PC-9 (cell line): ENCODE data around the gene ANXA1. TPM values are rescaled to one million over a fixed set of nuclear protein-coding genes. Genes with fewer than 3 reads are reported as not detected.
A peak's percentile ranks its signal among the peaks of the same experiment; 100 is the strongest.

Source experiments
- BruUV-seq: library from RNA; stranded (reverse); fragments of 400-500 nt; replicated peaks from 2 replicates; lab custom pipeline; 2021; lab: Mats Ljungman, UMichigan
- CTCF ChIA-PET: fragments of 300-600 bp; sonication (Branson Sonifier 250); formaldehyde crosslinking; loops from one replicate; lab custom pipeline; 2022; ENCODE audit warnings: antibody characterized with exemption; lab: Charles Lee
- POLR2A ChIA-PET: fragments of 300-600 bp; sonication (Branson Sonifier 250); formaldehyde crosslinking; loops from one replicate; lab custom pipeline; 2022; ENCODE audit warnings: antibody characterized with exemption; ENCODE audit not compliant: unreplicated experiment; lab: Charles Lee
- DNase-seq, 2 experiments: peaks; one replicate each; pipeline versions ENCODE4 v3.0.0 to v3.0.0-alpha.2; 2015 to 2022; ENCODE audit warnings: mixed read lengths in 1 of 2
- H2AFZ ChIP-seq: fragments of 200-600 bp; sonication (generic); 2 replicates; pipeline ENCODE4 v1.8.1; 2017; ENCODE audit warnings: antibody characterized with exemption
- H3F3A ChIP-seq: fragments of 200-600 bp; sonication (generic); 2 replicates; pipeline ENCODE4 v1.8.1; 2017; ENCODE audit warnings: antibody characterized with exemption, mild to moderate bottlenecking, low read depth; ENCODE audit not compliant: insufficient read depth
- H3K27ac ChIP-seq: fragments of 200-600 bp; sonication (generic); 2 replicates; pipeline ENCODE4 v1.6.1; 2016; ENCODE audit warnings: mixed run types
- H3K27me3 ChIP-seq: fragments of 200-600 bp; sonication (generic); 2 replicates; pipeline ENCODE4 v1.6.1; 2016; ENCODE audit warnings: low read depth, mixed run types; ENCODE audit not compliant: insufficient read depth
- H3K36me3 ChIP-seq: fragments of 200-600 bp; sonication (generic); 2 replicates; pipeline ENCODE4 v1.6.1; 2016; ENCODE audit warnings: low read depth, mixed run types
- H3K4me1 ChIP-seq: fragments of 200-600 bp; sonication (generic); replicated peaks from 2 replicates; pipeline ENCODE4 v1.6.1; 2016; ENCODE audit warnings: mixed run types; ENCODE audit not compliant: insufficient read depth
- H3K4me2 ChIP-seq: fragments of 200-600 bp; sonication (generic); 2 replicates; pipeline ENCODE4 v1.6.1; 2017; ENCODE audit warnings: mixed run types
- H3K4me3 ChIP-seq: fragments of 200-600 bp; sonication (generic); 2 replicates; pipeline ENCODE4 v1.6.1; 2016; ENCODE audit warnings: mixed run types
- H3K79me2 ChIP-seq: fragments of 200-600 bp; sonication (generic); 2 replicates; pipeline ENCODE4 v1.6.1; 2017; ENCODE audit warnings: low read depth, mixed run types
- H3K9me2 ChIP-seq: fragments of 200-600 bp; sonication (generic); 2 replicates; pipeline ENCODE4 v1.8.1; 2017; ENCODE audit warnings: mild to moderate bottlenecking; ENCODE audit not compliant: insufficient read depth
- H3K9me3 ChIP-seq: fragments of 200-600 bp; sonication (generic); 2 replicates; pipeline ENCODE4 v1.8.1; 2016; ENCODE audit warnings: low read depth; ENCODE audit not compliant: insufficient read depth
- H4K20me1 ChIP-seq: fragments of 200-600 bp; sonication (generic); 2 replicates; pipeline ENCODE4 v1.8.1; 2017; ENCODE audit not compliant: insufficient read depth
- EZH2 ChIP-seq: fragments of 200-600 bp; sonication (generic); IDR thresholded peaks from 2 replicates; pipeline ENCODE4 v1.8.0; 2017; ENCODE audit warnings: antibody characterized with exemption, low read depth
- intact Hi-C: fragments of 100-400 bp; cut with micrococcal nuclease; formaldehyde crosslinking; loops from one replicate; pipeline ENCODE4 v1.10.0; 2022; ENCODE audit not compliant: unreplicated experiment
- total RNA-seq: library from RNA; stranded (reverse); gene quantifications from 2 replicates; pipeline ENCODE4 v1.2.3, GENCODE V29; 2021
- TF ChIP-seq, protein P1 (sequence below): fragments of 200-600 bp; sonication (generic); conservative IDR thresholded peaks from 2 replicates; pipeline ENCODE4 v1.6.1; 2017; ENCODE audit warnings: mixed run types, antibody characterized with exemption, mild to moderate bottlenecking, moderate library complexity

Gene ANXA1
- total RNA-seq, 1 experiment from 2014 or later, result 753 TPM

- H3K79me2 ChIP-seq, result no peaks in the 10 kb centered on the region
- CTCF ChIA-PET, result no interaction called here
- DNase-seq, result no peak
- no peaks in the 10 kb centered on the region for H3F3A ChIP-seq
- no peak overlapping the region for H3K27ac ChIP-seq
- peaks cover 3% of the 10 kb centered on the region; the same call in 1 of the 2 replicates for H3K9me3 ChIP-seq
- POLR2A ChIA-PET, result no interaction called here
- no peak overlapping the region for H3K4me3 ChIP-seq
- no peaks in the 10 kb centered on the region for H3K4me1 ChIP-seq
- BruUV-seq, result no TSS peak
- 0 out of 2 replicates have a peak overlapping the region, but pooled peaks have one; percentile 9 for H2AFZ ChIP-seq
- H3K27me3 ChIP-seq, result no peaks in the 10 kb centered on the region
- TF ChIP-seq, protein P1, sequence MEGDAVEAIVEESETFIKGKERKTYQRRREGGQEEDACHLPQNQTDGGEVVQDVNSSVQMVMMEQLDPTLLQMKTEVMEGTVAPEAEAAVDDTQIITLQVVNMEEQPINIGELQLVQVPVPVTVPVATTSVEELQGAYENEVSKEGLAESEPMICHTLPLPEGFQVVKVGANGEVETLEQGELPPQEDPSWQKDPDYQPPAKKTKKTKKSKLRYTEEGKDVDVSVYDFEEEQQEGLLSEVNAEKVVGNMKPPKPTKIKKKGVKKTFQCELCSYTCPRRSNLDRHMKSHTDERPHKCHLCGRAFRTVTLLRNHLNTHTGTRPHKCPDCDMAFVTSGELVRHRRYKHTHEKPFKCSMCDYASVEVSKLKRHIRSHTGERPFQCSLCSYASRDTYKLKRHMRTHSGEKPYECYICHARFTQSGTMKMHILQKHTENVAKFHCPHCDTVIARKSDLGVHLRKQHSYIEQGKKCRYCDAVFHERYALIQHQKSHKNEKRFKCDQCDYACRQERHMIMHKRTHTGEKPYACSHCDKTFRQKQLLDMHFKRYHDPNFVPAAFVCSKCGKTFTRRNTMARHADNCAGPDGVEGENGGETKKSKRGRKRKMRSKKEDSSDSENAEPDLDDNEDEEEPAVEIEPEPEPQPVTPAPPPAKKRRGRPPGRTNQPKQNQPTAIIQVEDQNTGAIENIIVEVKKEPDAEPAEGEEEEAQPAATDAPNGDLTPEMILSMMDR, result no peak
- TF ChIP-seq EZH2, result no peak
- no peaks in the 10 kb centered on the region for H3K9me2 ChIP-seq
- intact Hi-C loops, result no loop called here
- no peak overlapping the region for H3K4me2 ChIP-seq
- no peaks in the 10 kb centered on the region for H3K36me3 ChIP-seq
- no peaks in the 10 kb centered on the region for H4K20me1 ChIP-seq
Measured at GRCh38 chr9:73215249-73215648, 63.6 kb downstream of the ANXA1 start.

DNA sequence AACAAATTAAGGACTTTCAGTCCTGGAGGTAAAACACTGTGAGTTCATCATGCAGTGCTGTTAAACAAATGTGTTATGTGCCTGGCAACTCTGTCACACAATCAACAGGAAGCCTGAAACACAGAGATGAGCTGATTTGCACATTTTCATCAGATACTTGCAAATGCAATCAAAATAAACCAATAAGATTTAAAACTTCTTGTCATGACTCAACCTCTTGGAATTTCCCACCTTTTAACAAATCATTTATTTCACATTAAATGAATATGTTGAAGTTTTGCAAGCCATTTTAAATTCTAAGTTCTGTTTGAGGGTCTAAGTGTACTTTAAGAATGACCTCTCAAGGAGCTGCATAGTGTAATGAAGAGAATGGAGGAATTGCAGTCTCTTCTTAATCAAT lies 64.4 kb downstream of the ANXA1 start:
- BruUV-seq, result no TSS peak
- ChIA-PET CTCF (no interaction called here), POLR2A (no interaction called here)

More for the DNA sequence above, 64.4 kb downstream of the ANXA1 start:
- Histone ChIP-seq H3K9me3 (peaks cover 3% of the 10 kb centered on the region; the same call in 1 of the 2 replicates), H3K79me2 (no peaks in the 10 kb centered on the region), H2AFZ (no peak overlapping the region), H3K27ac (no peak overlapping the region), H4K20me1 (no peaks in the 10 kb centered on the region), H3K36me3 (no peaks in the 10 kb centered on the region), H3K4me3 (no peak overlapping the region), H3K4me1 (no peaks in the 10 kb centered on the region), H3F3A (no peaks in the 10 kb centered on the region), H3K27me3 (no peaks in the 10 kb centered on the region), H3K9me2 (no peaks in the 10 kb centered on the region), H3K4me2 (no peak overlapping the region)
- TF ChIP-seq EZH2, result no peak
- TF ChIP-seq, protein P1, result no peak
- no peak for DNase-seq
- intact Hi-C loops, result no loop called here

Other genes with a start within 250 kb of the ANXA1 start
- gene ALDH1A1, start 198.8 kb upstream of the ANXA1 start, total RNA-seq, result 2.3 and 3.7 TPM in 2 replicates